Stromal cell of bone marrow (primary cell): ENCODE measurements around the gene TMEM38B.

ENCODE experiments used
- DNase-seq: peaks from one replicate; pipeline ENCODE4 v3.0.0-alpha.2; 2012; ENCODE audit warnings: low read depth

Gene TMEM38B

GRCh38 chr9:105694190-105694847, at the start of gene TMEM38B:
TMEM38B (plus strand) TSS chr9:105694541; CDS start chr9:105694661, 120 bp downstream.
- peak; percentile 50 for DNase-seq

- no peak for DNase-seq
Measured at GRCh38 chr9:105646879-105647594, 47.3 kb upstream of the TMEM38B start.

GRCh38 chr9:105647595-105648349, 46.6 kb upstream of the TMEM38B start:
- no peak for DNase-seq

GRCh38 chr9:105651806-105652205, 42.5 kb upstream of the TMEM38B start:
- no peak for DNase-seq

- DNase-seq: no peak
Measured at GRCh38 chr9:105656131-105656921, 38.0 kb upstream of the TMEM38B start.

GRCh38 chr9:105658351-105658750, 36.0 kb upstream of the TMEM38B start:
- no peak for DNase-seq

GRCh38 chr9:105661011-105661410, 33.3 kb upstream of the TMEM38B start:
- no peak for DNase-seq

GRCh38 chr9:105662184-105663104, 31.9 kb upstream of the TMEM38B start, which contains the start of gene TAL2:
TAL2 (plus strand) TSS chr9:105662457; CDS start chr9:105662497, 40 bp downstream.
- no peak for DNase-seq

- no peak for DNase-seq
Measured at GRCh38 chr9:105663914-105664313, 30.4 kb upstream of the TMEM38B start.

- DNase-seq: no peak
Measured at GRCh38 chr9:105667867-105668266, 26.5 kb upstream of the TMEM38B start.

- no peak for DNase-seq
Measured at GRCh38 chr9:105670315-105670714, 24.0 kb upstream of the TMEM38B start.

GRCh38 chr9:105670775-105671174, 23.6 kb upstream of the TMEM38B start:
- no peak for DNase-seq

- no peak for DNase-seq
Measured at GRCh38 chr9:105672711-105673234, 21.6 kb upstream of the TMEM38B start.

- DNase-seq: no peak
Measured at GRCh38 chr9:105673850-105674387, 20.4 kb upstream of the TMEM38B start.

- no peak for DNase-seq
Measured at GRCh38 chr9:105676351-105676923, 17.9 kb upstream of the TMEM38B start.

GRCh38 chr9:105678163-105678562, 16.2 kb upstream of the TMEM38B start:
- DNase-seq: no peak

- no peak for DNase-seq
Measured at GRCh38 chr9:105678781-105679180, 15.6 kb upstream of the TMEM38B start.

- no peak for DNase-seq
Measured at GRCh38 chr9:105679257-105680022, 14.9 kb upstream of the TMEM38B start.

- DNase-seq: no peak
Measured at GRCh38 chr9:105681313-105681712, 13.0 kb upstream of the TMEM38B start.
